Spleen (tissue), 11 donors: ENCODE data around the gene MLLT11. TPM values are rescaled to one million over a fixed set of nuclear protein-coding genes. Genes with fewer than 3 reads are reported as not detected.

Experiments
- DNase-seq: peaks from one replicate; pipeline ENCODE4 v3.0.0-alpha.2; 2020
- H3K27ac ChIP-seq, 8 donors: fragments of 200-600 bp; sonication (generic) in 7 of 8; 1 replicate in 4 of 8; 2 replicates in 4 of 8; pipeline versions ENCODE4 v1.5.0 to v1.8.0; 2016 to 2021; ENCODE audit warnings: inconsistent platforms in 4 of 8, mild to moderate bottlenecking in 4 of 8, moderate library complexity in 1 of 8
- H3K27me3 ChIP-seq, 7 donors: fragments of 200-600 bp; sonication (generic) in 6 of 7; replicated peaks in 1 of 7; 1 replicate in 4 of 7; 2 replicates in 3 of 7; pipeline versions ENCODE4 v1.5.0 to v1.8.0; 2016 to 2021; ENCODE audit warnings: inconsistent platforms in 3 of 7, mild to moderate bottlenecking in 1 of 7
- H3K36me3 ChIP-seq, 6 donors: fragments of 200-600 bp; sonication (generic) in 5 of 6; 1 replicate in 4 of 6; 2 replicates in 2 of 6; pipeline versions ENCODE4 v1.5.0 to v1.8.0; 2016 to 2021; ENCODE audit warnings: inconsistent platforms in 2 of 6
- H3K4me1 ChIP-seq, 6 donors: fragments of 200-600 bp; sonication (generic) in 5 of 6; 1 replicate in 3 of 6; 2 replicates in 3 of 6; pipeline versions ENCODE4 v1.5.0 to v1.8.0; 2016 to 2021; ENCODE audit warnings: inconsistent platforms in 3 of 6
- H3K4me3 ChIP-seq, 8 donors: fragments of 200-600 bp; sonication (generic) in 7 of 8; 1 replicate in 4 of 8; 2 replicates in 4 of 8; pipeline versions ENCODE4 v1.5.0 to v1.8.0; 2016 to 2021; ENCODE audit warnings: inconsistent platforms in 4 of 8, mild to moderate bottlenecking in 4 of 8, moderate library complexity in 2 of 8
- H3K9me3 ChIP-seq, 8 donors: fragments of 200-600 bp; sonication (generic) in 7 of 8; 1 replicate in 4 of 8; 2 replicates in 4 of 8; pipeline versions ENCODE4 v1.5.0 to v1.8.0; 2016 to 2021; ENCODE audit warnings: inconsistent platforms in 4 of 8
- CTCF ChIP-seq, 11 experiments: fragments of 200-600 bp in 7 of 11; fragments of 450-650 bp in 4 of 11; sonication (generic) in 4 of 11; IDR thresholded peaks in 8 of 11; conservative IDR thresholded peaks in 3 of 11; 1 replicate in 7 of 11; 2 replicates in 4 of 11; pipeline versions ENCODE4 v1.4.0 to v1.8.0; 2016 to 2021; ENCODE audit warnings: antibody characterized with exemption in 11 of 11, inconsistent platforms in 4 of 11, mild to moderate bottlenecking in 1 of 11
- POLR2A ChIP-seq, 3 donors: fragments of 450-650 bp; IDR thresholded peaks; one replicate each; pipeline ENCODE4 v1.5.1; 2017; ENCODE audit warnings: antibody characterized with exemption in 3 of 3, mild to moderate bottlenecking in 1 of 3
- POLR2AphosphoS5 ChIP-seq, 3 donors: sonication (generic); formaldehyde crosslinking; IDR thresholded peaks; one replicate each; pipeline ENCODE4 v1.5.1; 2017; ENCODE audit warnings: antibody characterized with exemption in 3 of 3
- WGBS, 5 donors: extraction: QIAGEN DNeasy Blood & Tissue Kit in 3 of 5; methylation state at CpG; one replicate each; pipeline versions ENCODE4 v1.1.5 to v1.1.7; 2013 to 2018; 5-methylcytosine and 5-hydroxymethylcytosine counted together
- intact Hi-C: fragments of 100-400 bp; cut with DNase I; formaldehyde crosslinking; loops from one replicate; pipeline ENCODE4 v1.15.0; 2023; ENCODE audit warnings: low total_unique reads
- polyA plus RNA-seq, 3 donors: library from polyadenylated mRNA; stranded (reverse); fragments of 200-250 nt; gene quantifications; one replicate each; pipeline ENCODE4 v1.2.1, GENCODE V29; 2013
- small RNA-seq, 4 donors: library from RNA; depleted of rRNA; stranded (forward); fragments of <200 nt; gene quantifications; one replicate each; pipeline ENCODE3, GENCODE V24; 2016
- total RNA-seq, 7 donors: library from RNA; depleted of rRNA in 3 of 7; stranded (reverse); fragments of >200 nt in 3 of 7; fragmentation: NEBNext Ultra II Directional in 4 of 7; extraction: Animal tissue kit (Norgen Biotek cat#: 25700) in 4 of 7; gene quantifications; one replicate each; pipeline versions ENCODE4 v1.1.0 to v1.2.1, GENCODE V29; 2016 to 2021
- donor health status: healthy with polysubstance abuse.
- donor health status: DM: no; HTN: no; CAD: no; lungs with moderate emphysema.
- donor health status: DM: no; HTN: no; CAD: no.
- donor health status: Bipolar disorder and iron deficiency.
- donor health status: healthy.
- donor health status: DM: no; HTN: no; CAD: no.
- donor health status: DM: yes; HTN: yes; CAD: no.

The MLLT11 gene
- total and polyA plus RNA-seq, 10 donors, result 0.50 to 2.6 (median 0.82) TPM

- intact Hi-C loops, result no loop called here
- no peak overlapping the region for H3K27ac ChIP-seq
- 90 to 97% (median 95%) methylated on average over 5 of the region's 5 CpGs for WGBS, 5 donors
- TF ChIP-seq CTCF (IDR thresholded peaks at IDR 0.05 in 8 of 11, conservative IDR thresholded peaks at IDR 0.05 in 3 of 11) (no peak), POLR2AphosphoS5 (IDR thresholded peaks at IDR 0.05) (no peak), POLR2A (IDR thresholded peaks at IDR 0.05) (no peak)
- no peaks in the 10 kb centered on the region for H3K9me3 ChIP-seq
- no peak overlapping the region for H3K4me3 ChIP-seq
- no peak for DNase-seq
- H3K27me3 ChIP-seq, result no peaks in the 10 kb centered on the region
- peaks cover 4 to 89% (median 24%) of the 10 kb centered on the region in 6 donors for H3K36me3 ChIP-seq
- H3K4me1 ChIP-seq, result no peaks in the 10 kb centered on the region
Measured at GRCh38 chr1:151108331-151108730, 48.1 kb downstream of the MLLT11 start.

GRCh38 chr1:151113877-151114276 is 53.7 kb downstream of the MLLT11 start:
- intact Hi-C loops, result no loop called here
- 94 to 98% (median 97%) methylated on average over 5 of the region's 5 CpGs for WGBS, 5 donors
- no peaks in the 10 kb centered on the region for H3K27me3 ChIP-seq
- TF ChIP-seq POLR2A (IDR thresholded peaks at IDR 0.05) (no peak), CTCF (IDR thresholded peaks at IDR 0.05 in 8 of 11, conservative IDR thresholded peaks at IDR 0.05 in 3 of 11) (no peak), POLR2AphosphoS5 (IDR thresholded peaks at IDR 0.05) (no peak)
- no peak overlapping the region for H3K27ac ChIP-seq
- H3K4me3 ChIP-seq, result no peak overlapping the region
- no peaks in the 10 kb centered on the region for H3K4me1 ChIP-seq
- peaks cover 4 to 91% (median 24%) of the 10 kb centered on the region in 6 donors for H3K36me3 ChIP-seq
- no peak for DNase-seq
- no peaks in the 10 kb centered on the region for H3K9me3 ChIP-seq

Small RNAs within 50 kb of the gene (small RNA-seq; reads per million reads assigned to genes)
- gene RNU6-884P, result 0 to 0.07 (median 0) reads per million in 4 donors

Other genes with a start within 250 kb of the MLLT11 start
- 10 to 100 TPM; 43.6 to 72.8 (median 53.7) TPM for gene ARNT, start 183.8 kb upstream of the MLLT11 start, total RNA-seq
- 10 to 100 TPM in 2 of 3 donors, 1 to 10 TPM in 1; 8.3 to 13.7 (median 10.5) TPM for gene ARNT, start 183.8 kb upstream of the MLLT11 start, polyA plus RNA-seq
- gene CTXND2, start 173.3 kb upstream of the MLLT11 start, total RNA-seq, result not detected
- not detected for gene CTXND2, start 173.3 kb upstream of the MLLT11 start, polyA plus RNA-seq
- 10 to 100 TPM; 50.0 to 82.4 (median 62.7) TPM for gene SETDB1, start 134.0 kb upstream of the MLLT11 start, total RNA-seq
- gene SETDB1, start 134.0 kb upstream of the MLLT11 start, polyA plus RNA-seq, result 10 to 100 TPM; 16.9 to 28.0 (median 27.7) TPM
- 100 to 1,000 TPM in 3 of 7 donors, 10 to 100 TPM in 4; 71.8 to 128 (median 98.1) TPM for gene CERS2, start 85.6 kb upstream of the MLLT11 start, total RNA-seq
- gene CERS2, start 85.6 kb upstream of the MLLT11 start, polyA plus RNA-seq, result 10 to 100 TPM; 63.4 to 69.9 (median 65.1) TPM
- gene ANXA9, start 78.1 kb upstream of the MLLT11 start, total RNA-seq, result under 1 TPM in 5 of 7 donors, not detected in 2; 0.13 to 0.92 (median 0.51) TPM
- gene ANXA9, start 78.1 kb upstream of the MLLT11 start, polyA plus RNA-seq, result under 1 TPM; 0.12 to 0.32 (median 0.22) TPM
- 10 to 100 TPM; 23.8 to 51.1 (median 31.4) TPM for gene MINDY1, start 53.5 kb upstream of the MLLT11 start, total RNA-seq
- 10 to 100 TPM in 1 of 3 donors, 1 to 10 TPM in 2; 3.3 to 10.4 (median 3.9) TPM for gene MINDY1, start 53.5 kb upstream of the MLLT11 start, polyA plus RNA-seq
- 10 to 100 TPM; 15.7 to 22.6 (median 17.7) TPM for gene PRUNE1, start 51.9 kb upstream of the MLLT11 start, total RNA-seq
- 10 to 100 TPM in 1 of 3 donors, 1 to 10 TPM in 2; 9.2 to 12.8 (median 9.9) TPM for gene PRUNE1, start 51.9 kb upstream of the MLLT11 start, polyA plus RNA-seq
- 1 to 10 TPM in 3 of 7 donors, under 1 TPM in 4; 0.33 to 1.4 (median 0.77) TPM for gene BNIPL, start 23.8 kb upstream of the MLLT11 start, total RNA-seq
- under 1 TPM; 0.50 to 0.85 (median 0.61) TPM for gene BNIPL, start 23.8 kb upstream of the MLLT11 start, polyA plus RNA-seq
- 1 to 10 TPM; 1.8 to 5.5 (median 3.4) TPM for gene C1orf56, start 12.6 kb upstream of the MLLT11 start, total RNA-seq
- 1 to 10 TPM; 1.4 to 2.8 (median 2.6) TPM for gene C1orf56, start 12.6 kb upstream of the MLLT11 start, polyA plus RNA-seq
- 100 to 1,000 TPM; 158 to 245 (median 208) TPM for gene CDC42SE1, start 775 bp upstream of the MLLT11 start, total RNA-seq
- gene CDC42SE1, start 775 bp upstream of the MLLT11 start, polyA plus RNA-seq, result 10 to 100 TPM; 57.0 to 75.4 (median 72.6) TPM
- 10 to 100 TPM; 12.3 to 22.8 (median 17.5) TPM for gene GABPB2, start 10.4 kb downstream of the MLLT11 start, total RNA-seq
- 1 to 10 TPM; 3.0 to 7.1 (median 3.9) TPM for gene GABPB2, start 10.4 kb downstream of the MLLT11 start, polyA plus RNA-seq
- 1 to 10 TPM; 2.0 to 9.4 (median 4.1) TPM for gene SEMA6C, start 86.2 kb downstream of the MLLT11 start, total RNA-seq
- 1 to 10 TPM; 3.2 to 5.8 (median 4.4) TPM for gene SEMA6C, start 86.2 kb downstream of the MLLT11 start, polyA plus RNA-seq
- gene TNFAIP8L2, start 96.3 kb downstream of the MLLT11 start, total RNA-seq, result 10 to 100 TPM; 26.3 to 48.0 (median 35.3) TPM
- gene TNFAIP8L2, start 96.3 kb downstream of the MLLT11 start, polyA plus RNA-seq, result 10 to 100 TPM; 58.8 to 63.4 (median 61.9) TPM
- gene LYSMD1, start 105.5 kb downstream of the MLLT11 start, total RNA-seq, result 10 to 100 TPM in 1 of 7 donors, 1 to 10 TPM in 6; 3.7 to 10.0 (median 4.6) TPM
- gene LYSMD1, start 105.5 kb downstream of the MLLT11 start, polyA plus RNA-seq, result 1 to 10 TPM; 2.5 to 4.8 (median 2.8) TPM
- 10 to 100 TPM; 36.2 to 63.5 (median 41.5) TPM for gene SCNM1, start 105.7 kb downstream of the MLLT11 start, total RNA-seq
- gene SCNM1, start 105.7 kb downstream of the MLLT11 start, polyA plus RNA-seq, result 10 to 100 TPM; 64.9 to 96.2 (median 74.6) TPM
- gene TMOD4, start 115.6 kb downstream of the MLLT11 start, total RNA-seq, result 1 to 10 TPM in 1 of 7 donors, under 1 TPM in 3, not detected in 3; 0.60 to 2.0 (median 0.86) TPM
- gene TMOD4, start 115.6 kb downstream of the MLLT11 start, polyA plus RNA-seq, result under 1 TPM; 0.44 to 0.99 (median 0.76) TPM
- 10 to 100 TPM; 23.1 to 37.7 (median 31.5) TPM for gene VPS72, start 129.8 kb downstream of the MLLT11 start, total RNA-seq
- 10 to 100 TPM; 24.9 to 43.1 (median 31.0) TPM for gene VPS72, start 129.8 kb downstream of the MLLT11 start, polyA plus RNA-seq
- 10 to 100 TPM; 48.0 to 83.6 (median 60.6) TPM for gene PIP5K1A, start 138.2 kb downstream of the MLLT11 start, total RNA-seq
- gene PIP5K1A, start 138.2 kb downstream of the MLLT11 start, polyA plus RNA-seq, result 10 to 100 TPM; 12.8 to 23.7 (median 16.5) TPM
- 100 to 1,000 TPM in 5 of 7 donors, 10 to 100 TPM in 2; 90.8 to 157 (median 121) TPM for gene PSMD4, start 194.3 kb downstream of the MLLT11 start, total RNA-seq
- gene PSMD4, start 194.3 kb downstream of the MLLT11 start, polyA plus RNA-seq, result 100 to 1,000 TPM; 149 to 180 (median 156) TPM
- gene ZNF687, start 221.9 kb downstream of the MLLT11 start, total RNA-seq, result 10 to 100 TPM; 27.3 to 46.6 (median 33.4) TPM
- 10 to 100 TPM in 1 of 3 donors, 1 to 10 TPM in 2; 9.1 to 17.7 (median 9.8) TPM for gene ZNF687, start 221.9 kb downstream of the MLLT11 start, polyA plus RNA-seq